Measurements from ENCODE around the gene MERTK. TPM values are rescaled to one million over a fixed set of nuclear protein-coding genes. Genes with fewer than 3 reads are reported as not detected.
A peak's percentile ranks its signal among the peaks of the same experiment; 100 is the strongest.
"Not testable (repeated sequence)": the region's sequence is repeated elsewhere in the genome, so short reads cannot be mapped to it uniquely, and the experiment has no call there.

MERTK gene
- total RNA-seq, 1 donor from 2014 or later, result 0.63 TPM

- H3K27ac Mint-ChIP-seq; H3K4me1 Mint-ChIP-seq; intact Hi-C loops (cut with micrococcal nuclease); DNase-seq; H3K9me3 Mint-ChIP-seq; H3K36me3 Mint-ChIP-seq (ENCODE audit: low read depth); H3K4me3 Mint-ChIP-seq: not testable (repeated sequence)
- peaks cover 19% of the 10 kb centered on the region for H3K27me3 Mint-ChIP-seq
Observed at GRCh38 chr2:111963508-111963907, 65.1 kb downstream of the MERTK start.

- no peak overlapping the region for H3K4me3 Mint-ChIP-seq
- no peak overlapping the region for H3K27ac Mint-ChIP-seq
- H3K4me1 Mint-ChIP-seq, result no peaks in the 10 kb centered on the region
- H3K36me3 Mint-ChIP-seq (ENCODE audit: low read depth), result no peaks in the 10 kb centered on the region
- intact Hi-C loops (cut with micrococcal nuclease), result no loop called here
- H3K27me3 Mint-ChIP-seq, result peaks cover 12% of the 10 kb centered on the region
- H3K9me3 Mint-ChIP-seq, result no peaks in the 10 kb centered on the region
- no peak for DNase-seq
Observed at GRCh38 chr2:111965062-111965461, 66.7 kb downstream of the MERTK start.

- Mint-ChIP-seq H3K36me3 (ENCODE audit: low read depth) (no peaks in the 10 kb centered on the region), H3K9me3 (no peaks in the 10 kb centered on the region), H3K4me3 (no peak overlapping the region), H3K4me1 (no peaks in the 10 kb centered on the region), H3K27me3 (peaks cover 17% of the 10 kb centered on the region), H3K27ac (no peak overlapping the region)
- DNase-seq, result no peak
- intact Hi-C loops (cut with micrococcal nuclease), result no loop called here
Observed at GRCh38 chr2:111966241-111966640, 67.8 kb downstream of the MERTK start.

- H3K9me3 Mint-ChIP-seq, result no peaks in the 10 kb centered on the region
- no peak for DNase-seq
- H3K27me3 Mint-ChIP-seq, result peaks cover 23% of the 10 kb centered on the region
- no peaks in the 10 kb centered on the region for H3K36me3 Mint-ChIP-seq (ENCODE audit: low read depth)
- H3K4me1 Mint-ChIP-seq, result no peaks in the 10 kb centered on the region
- no peak overlapping the region for H3K4me3 Mint-ChIP-seq
- no peak overlapping the region for H3K27ac Mint-ChIP-seq
- intact Hi-C loops (cut with micrococcal nuclease), result no loop called here
Observed at GRCh38 chr2:111967018-111967417, 68.6 kb downstream of the MERTK start.

GRCh38 chr2:111970453-111970852 is 72.0 kb downstream of the MERTK start:
- peaks cover 2% of the 10 kb centered on the region for H3K4me1 Mint-ChIP-seq
- no peak overlapping the region for H3K4me3 Mint-ChIP-seq
- peaks cover 30% of the 10 kb centered on the region for H3K27me3 Mint-ChIP-seq
- H3K36me3 Mint-ChIP-seq (ENCODE audit: low read depth), result no peaks in the 10 kb centered on the region
- intact Hi-C loops (cut with micrococcal nuclease), result no loop called here
- no peak for DNase-seq
- H3K27ac Mint-ChIP-seq, result no peak overlapping the region
- H3K9me3 Mint-ChIP-seq, result no peaks in the 10 kb centered on the region

- Mint-ChIP-seq H3K4me1 (peaks cover 2% of the 10 kb centered on the region), H3K27me3 (peaks cover 22% of the 10 kb centered on the region), H3K36me3 (ENCODE audit: low read depth) (no peaks in the 10 kb centered on the region), H3K9me3 (peaks cover 5% of the 10 kb centered on the region), H3K27ac (peak overlapping the region; percentile 22), H3K4me3 (no peak overlapping the region)
- intact Hi-C loops (cut with micrococcal nuclease), result no loop called here
- no peak for DNase-seq
Observed at GRCh38 chr2:111972955-111973565, 74.7 kb downstream of the MERTK start.

GRCh38 chr2:111973701-111974100 is 75.3 kb downstream of the MERTK start:
- H3K4me3 Mint-ChIP-seq, result no peak overlapping the region
- H3K4me1 Mint-ChIP-seq, result peaks cover 2% of the 10 kb centered on the region
- peaks cover 5% of the 10 kb centered on the region for H3K9me3 Mint-ChIP-seq
- DNase-seq, result no peak
- no peak overlapping the region for H3K27ac Mint-ChIP-seq
- H3K36me3 Mint-ChIP-seq (ENCODE audit: low read depth), result no peaks in the 10 kb centered on the region
- intact Hi-C loops (cut with micrococcal nuclease), result no loop called here
- peaks cover 23% of the 10 kb centered on the region for H3K27me3 Mint-ChIP-seq

GRCh38 chr2:111975053-111975552 is 76.7 kb downstream of the MERTK start:
- Mint-ChIP-seq H3K4me3 (no peak overlapping the region), H3K27ac (no peak overlapping the region), H3K27me3 (peaks cover 28% of the 10 kb centered on the region), H3K9me3 (peaks cover 5% of the 10 kb centered on the region), H3K4me1 (peaks cover 2% of the 10 kb centered on the region), H3K36me3 (ENCODE audit: low read depth) (no peaks in the 10 kb centered on the region)
- intact Hi-C loops (cut with micrococcal nuclease), result no loop called here
- no peak for DNase-seq

- no peak for DNase-seq
- no peak overlapping the region for H3K4me3 Mint-ChIP-seq
- peaks cover 28% of the 10 kb centered on the region for H3K27me3 Mint-ChIP-seq
- H3K4me1 Mint-ChIP-seq, result peaks cover 2% of the 10 kb centered on the region
- H3K9me3 Mint-ChIP-seq, result peaks cover 5% of the 10 kb centered on the region
- H3K36me3 Mint-ChIP-seq (ENCODE audit: low read depth), result no peaks in the 10 kb centered on the region
- intact Hi-C loops (cut with micrococcal nuclease), result no loop called here
- H3K27ac Mint-ChIP-seq, result no peak overlapping the region
Observed at GRCh38 chr2:111975819-111976218, 77.4 kb downstream of the MERTK start.

- no peak for DNase-seq
- H3K27ac Mint-ChIP-seq, result no peak overlapping the region
- intact Hi-C loops (cut with micrococcal nuclease), result no loop called here
- H3K27me3 Mint-ChIP-seq, result peaks cover 18% of the 10 kb centered on the region
- H3K4me1 Mint-ChIP-seq, result peaks cover 3% of the 10 kb centered on the region
- H3K9me3 Mint-ChIP-seq, result peaks cover 5% of the 10 kb centered on the region
- H3K36me3 Mint-ChIP-seq (ENCODE audit: low read depth), result no peaks in the 10 kb centered on the region
- no peak overlapping the region for H3K4me3 Mint-ChIP-seq
Observed at GRCh38 chr2:111977240-111977639, 78.8 kb downstream of the MERTK start.

GRCh38 chr2:111978452-111979170 is 80.2 kb downstream of the MERTK start:
- Mint-ChIP-seq H3K36me3 (ENCODE audit: low read depth) (no peaks in the 10 kb centered on the region), H3K27ac (no peak overlapping the region), H3K27me3 (peaks cover 16% of the 10 kb centered on the region), H3K9me3 (peaks cover 5% of the 10 kb centered on the region), H3K4me3 (no peak overlapping the region), H3K4me1 (peaks cover 10% of the 10 kb centered on the region)
- DNase-seq, result no peak
- intact Hi-C loops (cut with micrococcal nuclease), result no loop called here

- intact Hi-C loops (cut with micrococcal nuclease), result no loop called here
- H3K4me1 Mint-ChIP-seq, result peaks cover 12% of the 10 kb centered on the region
- no peak overlapping the region for H3K27ac Mint-ChIP-seq
- peaks cover 17% of the 10 kb centered on the region for H3K27me3 Mint-ChIP-seq
- no peak overlapping the region for H3K4me3 Mint-ChIP-seq
- peaks cover 5% of the 10 kb centered on the region for H3K9me3 Mint-ChIP-seq
- no peak for DNase-seq
- no peaks in the 10 kb centered on the region for H3K36me3 Mint-ChIP-seq (ENCODE audit: low read depth)
Observed at GRCh38 chr2:111981666-111982065, 83.3 kb downstream of the MERTK start.

GRCh38 chr2:111982822-111983221 is 84.4 kb downstream of the MERTK start:
- Mint-ChIP-seq H3K27me3 (peaks cover 15% of the 10 kb centered on the region), H3K9me3 (no peaks in the 10 kb centered on the region), H3K4me1 (peaks cover 12% of the 10 kb centered on the region), H3K4me3 (no peak overlapping the region), H3K36me3 (ENCODE audit: low read depth) (no peaks in the 10 kb centered on the region), H3K27ac (peak overlapping the region; percentile 76)
- DNase-seq, result no peak
- intact Hi-C loops (cut with micrococcal nuclease), result no loop called here

- intact Hi-C loops (cut with micrococcal nuclease), result no loop called here
- H3K9me3 Mint-ChIP-seq, result no peaks in the 10 kb centered on the region
- DNase-seq, result no peak
- no peaks in the 10 kb centered on the region for H3K36me3 Mint-ChIP-seq (ENCODE audit: low read depth)
- no peak overlapping the region for H3K27ac Mint-ChIP-seq
- peak overlapping the region; percentile 28 for H3K4me3 Mint-ChIP-seq
- H3K4me1 Mint-ChIP-seq, result peaks cover 12% of the 10 kb centered on the region
- H3K27me3 Mint-ChIP-seq, result peaks cover 12% of the 10 kb centered on the region
Observed at GRCh38 chr2:111983478-111984212, 85.2 kb downstream of the MERTK start.

Data from activated CD4-positive, alpha-beta T cell treated with anti-CD3 and anti-CD28 coated beads, Interleukin-2, amount 10 ng/mL, durations not matched to agents 24 days and 14 days (primary cell).